ENCODE measurements around the gene MUC5AC. TPM values are rescaled to one million over a fixed set of nuclear protein-coding genes. Genes with fewer than 3 reads are reported as not detected.

The MUC5AC gene
- polyA plus RNA-seq, 1 donor (not counting 4 experiments of a cell fraction or from before 2014, with no cell fraction given): not detected

- Histone ChIP-seq H3K9ac (ENCODE audit: control insufficient read depth, extremely low read depth, insufficient read depth, low read length) (no peak overlapping the region), H4K20me1 (ENCODE audit: control insufficient read depth, extremely low read depth, insufficient read depth, low read length) (no peaks in the 10 kb centered on the region), H3K4me3 (ENCODE audit: control insufficient read depth in 2 of 3, extremely low read depth in 1 of 3, insufficient read depth in 2 of 3, low read depth in 1 of 3, low read length in 3 of 3) (no peak overlapping the region), H3K4me2 (ENCODE audit: control insufficient read depth, extremely low read depth, insufficient read depth, low read depth, low read length) (no peak overlapping the region), H3K9me1 (ENCODE audit: control insufficient read depth, extremely low read depth, insufficient read depth, low read length) (no peaks in the 10 kb centered on the region), H3K4me1 (ENCODE audit: control insufficient read depth, extremely low read depth, insufficient read depth, low read length) (no peaks in the 10 kb centered on the region), H3K36me3 (ENCODE audit: control insufficient read depth in 2 of 2, extremely low read depth in 1 of 2, insufficient read depth in 2 of 2, low read length in 2 of 2) (no peaks in the 10 kb centered on the region), H2AFZ (ENCODE audit: control insufficient read depth, low read length) (no peak overlapping the region), H3K9me3 (ENCODE audit: control insufficient read depth, low read depth, low read length) (no peaks in the 10 kb centered on the region), H3K79me2 (ENCODE audit: control insufficient read depth, insufficient read depth, low read length) (no peaks in the 10 kb centered on the region), H3K27me3 (ENCODE audit: control insufficient read depth, extremely low read depth, insufficient read depth, low read length) (no peaks in the 10 kb centered on the region), H3K27ac (ENCODE audit: control insufficient read depth, insufficient read depth, low read length) (no peak overlapping the region)
- no peak for TF ChIP-seq EZH2 (IDR thresholded peaks at IDR 0.05; ENCODE audit: low read length)
- dilution Hi-C loops (cut with MboI; ENCODE audit: extremely low pct_ligation_motif_present, low sequenced_read_pairs): no loop called here
- DNase-seq (ENCODE audit: low read depth, low spot score): no peak
- no peak for FAIRE-seq
These were observed 16.9 kb upstream of the MUC5AC start for GRCh38 chr11:1140642-1141490.

- H3K9me3 ChIP-seq (ENCODE audit: control insufficient read depth, low read depth, low read length): peaks cover 6% of the 10 kb centered on the region
- dilution Hi-C loops (cut with MboI; ENCODE audit: extremely low pct_ligation_motif_present, low sequenced_read_pairs): no loop called here
- H3K36me3 ChIP-seq (ENCODE audit: control insufficient read depth in 2 of 2, extremely low read depth in 1 of 2, insufficient read depth in 2 of 2, low read length in 2 of 2): no peaks in the 10 kb centered on the region
- H3K27me3 ChIP-seq (ENCODE audit: control insufficient read depth, extremely low read depth, insufficient read depth, low read length): no peaks in the 10 kb centered on the region
- no peaks in the 10 kb centered on the region for H3K9me1 ChIP-seq (ENCODE audit: control insufficient read depth, extremely low read depth, insufficient read depth, low read length)
- no peaks in the 10 kb centered on the region for H3K4me1 ChIP-seq (ENCODE audit: control insufficient read depth, extremely low read depth, insufficient read depth, low read length)
- no peak overlapping the region for H2AFZ ChIP-seq (ENCODE audit: control insufficient read depth, low read length)
- no peak overlapping the region for H3K27ac ChIP-seq (ENCODE audit: control insufficient read depth, insufficient read depth, low read length)
- H3K79me2 ChIP-seq (ENCODE audit: control insufficient read depth, insufficient read depth, low read length): no peaks in the 10 kb centered on the region
- H3K4me3 ChIP-seq (ENCODE audit: control insufficient read depth in 2 of 3, extremely low read depth in 1 of 3, insufficient read depth in 2 of 3, low read depth in 1 of 3, low read length in 3 of 3): no peak overlapping the region
- TF ChIP-seq EZH2 (IDR thresholded peaks at IDR 0.05; ENCODE audit: low read length): no peak
- TF ChIP-seq CTCF (optimal IDR thresholded peaks at IDR 0.05 in 1 of 3, IDR thresholded peaks at IDR 0.05 in 1 of 3, conservative IDR thresholded peaks at IDR 0.05 in 1 of 3; ENCODE audit: extremely low read depth in 1 of 3, insufficient read depth in 2 of 3, low read length in 3 of 3): no peak
- no peak for DNase-seq (ENCODE audit: low read depth, low spot score)
- FAIRE-seq: no peak
- H3K9ac ChIP-seq (ENCODE audit: control insufficient read depth, extremely low read depth, insufficient read depth, low read length): no peak overlapping the region
- H4K20me1 ChIP-seq (ENCODE audit: control insufficient read depth, extremely low read depth, insufficient read depth, low read length): no peaks in the 10 kb centered on the region
- no peak overlapping the region for H3K4me2 ChIP-seq (ENCODE audit: control insufficient read depth, extremely low read depth, insufficient read depth, low read depth, low read length)
These were observed 11.4 kb upstream of the MUC5AC start for GRCh38 chr11:1146365-1146764.
